Transverse colon (tissue), 1 donor: ENCODE data around the gene STK4.

ENCODE experiments used
- EP300 ChIP-seq: sonication (generic); formaldehyde crosslinking; IDR thresholded peaks from one replicate; pipeline ENCODE4 v1.6.1; 2017; ENCODE audit warnings: antibody characterized with exemption, low read depth
- POLR2A ChIP-seq: fragments of 450-650 bp; IDR thresholded peaks from one replicate; pipeline ENCODE4 v1.6.1; 2016; ENCODE audit warnings: antibody characterized with exemption, mild to moderate bottlenecking, moderate library complexity

DNA sequence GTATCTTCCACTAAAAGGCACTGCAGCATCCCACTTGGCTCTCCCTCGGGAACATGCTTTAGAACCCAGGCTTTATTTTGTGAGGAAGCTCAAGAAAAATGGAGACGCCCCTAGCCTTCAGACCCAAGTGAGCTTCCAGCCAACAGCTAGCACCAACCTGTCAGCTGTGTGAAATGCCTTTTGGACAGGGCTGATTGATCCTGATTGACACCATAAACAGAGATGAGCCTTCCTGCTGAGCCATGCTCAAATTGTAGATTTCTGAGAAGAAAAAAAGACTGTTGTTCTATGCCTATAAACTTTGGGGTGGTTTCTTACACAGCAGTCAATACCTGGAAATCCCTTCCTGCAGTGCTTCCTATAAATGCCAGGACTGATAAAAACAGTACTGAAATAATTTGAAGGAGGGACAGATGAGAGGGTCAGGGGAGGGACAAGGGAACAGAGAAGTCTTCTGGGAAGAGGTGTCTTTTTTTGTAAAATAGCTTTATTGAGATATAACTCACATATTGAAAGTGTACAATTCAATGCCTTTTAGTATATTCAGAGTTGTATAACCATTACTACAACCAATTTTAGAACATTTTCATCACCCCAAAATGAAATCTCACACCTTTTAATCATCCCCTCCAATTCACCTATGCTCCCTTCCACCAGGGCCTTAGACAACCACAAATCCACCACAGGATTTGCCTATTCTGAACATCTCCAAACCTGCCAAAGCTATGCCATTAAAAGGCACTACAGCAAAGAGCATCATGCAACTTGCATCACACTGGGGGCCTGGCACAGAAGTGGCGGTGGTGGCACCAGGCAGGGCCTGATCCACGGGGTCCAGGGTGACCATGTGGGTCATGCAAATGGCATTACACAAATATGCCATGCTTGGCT lies 2.7 kb upstream of the STK4 start:
- TF ChIP-seq EP300: no peak
- no peak for TF ChIP-seq POLR2A
